GM21528 (cell line): ENCODE data around the gene DCAF12L1.

ENCODE experiments used
- ATAC-seq: cut with Tn5 transposase; IDR thresholded peaks from one replicate; pipeline ENCODE4 v1.9.1; 2021; ENCODE audit warnings: mild to moderate bottlenecking, moderate library complexity; ENCODE audit not compliant: unreplicated experiment, low FRiP score

DCAF12L1 gene

GRCh38 chrX:126552313-126553022 lies at the start of gene DCAF12L1:
TSS of gene DCAF12L1 (minus strand) at chrX:126552814. CDS start at chrX:126552608, 206 bp downstream.
- no peak for ATAC-seq

GRCh38 chrX:126580877-126581276 lies 28.3 kb upstream of the DCAF12L1 start:
- ATAC-seq, result no peak

- no peak for ATAC-seq
Observed at GRCh38 chrX:126575911-126576310, 23.3 kb upstream of the DCAF12L1 start.

DNA sequence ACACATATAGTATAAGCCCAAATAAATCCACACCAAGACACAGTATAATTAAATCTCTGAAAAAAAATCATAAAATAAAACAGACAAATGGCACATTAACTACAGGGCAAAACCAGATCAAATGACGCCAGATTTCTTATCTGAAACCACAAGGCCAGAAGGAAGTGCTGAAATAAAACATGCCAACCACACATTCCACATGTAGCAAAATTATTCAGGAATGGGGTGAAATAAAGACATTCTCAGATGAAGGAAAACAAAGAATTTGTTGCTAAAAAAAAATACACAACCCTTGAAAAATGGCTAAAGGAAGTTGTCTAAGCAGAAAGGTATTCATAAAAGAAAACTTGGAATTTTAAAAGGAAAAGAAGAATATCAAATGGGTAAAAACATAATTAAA lies 4.5 kb upstream of the DCAF12L1 start:
- no peak for ATAC-seq

DNA sequence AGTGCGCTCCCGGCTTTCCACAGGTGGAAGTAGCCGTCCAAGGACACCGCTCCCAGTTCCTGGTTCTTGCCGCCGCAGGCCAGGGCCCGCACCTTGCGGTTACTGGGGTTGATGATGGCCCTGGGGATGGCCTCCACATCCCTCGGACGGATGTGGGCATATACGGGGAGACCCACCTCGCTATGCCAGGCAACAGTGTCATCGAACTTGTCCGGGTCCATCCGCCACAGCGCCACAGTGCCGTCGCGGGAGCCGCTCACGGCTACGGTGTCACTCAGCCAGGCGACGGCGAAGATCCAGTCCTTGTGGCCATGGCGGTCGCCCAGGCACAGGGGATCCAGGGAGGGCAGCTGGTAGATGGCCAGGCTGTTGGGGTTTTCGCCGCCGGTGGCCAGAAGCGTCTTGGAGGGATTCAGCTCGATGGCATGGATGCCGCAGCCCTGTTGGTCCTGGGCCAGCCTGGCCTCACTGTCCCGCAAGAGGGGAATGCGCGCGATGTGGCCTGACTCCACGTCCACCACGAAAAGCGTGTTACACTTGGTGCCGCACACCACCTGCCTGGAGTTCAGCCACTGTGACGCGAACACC lies 795 bp downstream of the DCAF12L1 start:
- no peak for ATAC-seq

DNA sequence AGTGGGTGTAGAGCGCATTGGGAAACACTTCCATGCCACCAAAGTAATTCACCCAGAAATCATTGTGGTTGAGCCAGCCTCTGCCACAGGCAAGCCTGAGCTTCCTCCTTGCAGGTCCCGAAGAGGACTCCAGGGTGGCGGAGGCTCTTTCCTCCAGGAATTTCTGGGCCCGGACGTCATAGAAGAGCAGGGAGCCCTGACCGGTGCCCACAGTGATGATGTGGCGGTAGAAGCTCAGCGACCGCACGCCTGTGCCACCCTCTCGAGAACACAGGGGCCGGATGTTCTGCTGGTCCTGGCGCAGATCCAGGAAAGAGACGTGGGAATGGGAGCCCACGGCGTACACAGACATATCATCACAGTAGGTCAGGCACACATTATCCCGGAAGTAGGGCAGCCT lies 1.3 kb downstream of the DCAF12L1 start:
- ATAC-seq, result no peak

GRCh38 chrX:126550816-126551215 lies 1.8 kb downstream of the DCAF12L1 start:
- ATAC-seq, result no peak

DNA sequence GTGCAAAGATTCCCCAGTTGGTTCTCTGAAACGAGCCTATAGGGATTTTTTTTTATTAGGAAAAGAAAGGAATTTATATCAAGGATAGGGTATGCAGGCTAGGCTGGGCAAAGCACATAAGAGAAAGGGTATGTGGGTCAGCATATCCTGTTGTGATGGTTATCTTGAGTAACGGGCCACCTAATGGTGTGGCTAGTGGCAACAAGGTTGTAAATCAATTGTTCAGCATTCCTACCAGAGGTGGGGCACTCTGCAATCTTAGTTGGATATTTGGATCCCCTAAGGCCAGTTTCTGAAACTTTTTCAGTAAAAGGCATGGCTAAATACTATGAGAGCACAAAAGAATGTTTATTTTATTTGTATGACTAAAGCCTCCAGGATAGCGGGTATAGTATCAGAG lies 42.7 kb downstream of the DCAF12L1 start:
- no peak for ATAC-seq
